Ascending aorta (tissue), 2 donors: ENCODE data around the gene ARMC5. TPM values are rescaled to one million over a fixed set of nuclear protein-coding genes. Genes with fewer than 3 reads are reported as not detected.
"Not testable (repeated sequence)": the region's sequence is repeated elsewhere in the genome, so short reads cannot be mapped to it uniquely, and the experiment has no call there.

Source experiments
- DNase-seq, 2 donors: peaks; one replicate each; pipeline ENCODE4 v3.0.0-alpha.2; 2019; ENCODE audit warnings: low spot score in 2 of 2
- H3K27ac ChIP-seq, 2 donors: fragments of 200-600 bp; sonication (generic); one replicate each; pipeline ENCODE4 v1.5.1; 2016 to 2017; ENCODE audit warnings: mild to moderate bottlenecking in 1 of 2
- H3K27me3 ChIP-seq: fragments of 200-600 bp; sonication (generic); one replicate; pipeline ENCODE4 v1.5.1; 2017
- H3K36me3 ChIP-seq, 2 donors: fragments of 200-600 bp; sonication (generic); one replicate each; pipeline ENCODE4 v1.5.1; 2016
- H3K4me1 ChIP-seq, 2 donors: fragments of 200-600 bp; sonication (generic); one replicate each; pipeline ENCODE4 v1.5.1; 2016 to 2017; ENCODE audit warnings: mild to moderate bottlenecking in 1 of 2
- H3K4me3 ChIP-seq, 2 donors: fragments of 200-600 bp; sonication (generic); one replicate each; pipeline ENCODE4 v1.5.1; 2016 to 2017; ENCODE audit warnings: mild to moderate bottlenecking in 1 of 2
- H3K9me3 ChIP-seq, 2 donors: fragments of 200-600 bp; sonication (generic); one replicate each; pipeline ENCODE4 v1.5.1; 2016
- intact Hi-C: fragments of 100-400 bp; cut with DNase I; formaldehyde crosslinking; loops from one replicate; pipeline ENCODE4 v1.15.1; 2023
- total RNA-seq: library from RNA; depleted of rRNA; stranded (reverse); fragments of >200 nt; gene quantifications from one replicate; pipeline ENCODE4 v1.1.0, GENCODE V29; 2016
- TF ChIP-seq, protein P1 (sequence below), 3 experiments: fragments of 200-600 bp in 2 of 3; fragments of 450-650 bp in 1 of 3; sonication (generic) in 2 of 3; IDR thresholded peaks; one replicate each; pipeline ENCODE4 v1.5.1; 2016 to 2019; ENCODE audit warnings: antibody characterized with exemption in 3 of 3, mild to moderate bottlenecking in 1 of 3, moderate library complexity in 1 of 3

The ARMC5 gene
- total RNA-seq, 1 donor from 2014 or later: 10.0 TPM

GRCh38 chr16:31477220-31478216, 18.2 kb downstream of the ARMC5 start:
- TF ChIP-seq, protein P1, sequence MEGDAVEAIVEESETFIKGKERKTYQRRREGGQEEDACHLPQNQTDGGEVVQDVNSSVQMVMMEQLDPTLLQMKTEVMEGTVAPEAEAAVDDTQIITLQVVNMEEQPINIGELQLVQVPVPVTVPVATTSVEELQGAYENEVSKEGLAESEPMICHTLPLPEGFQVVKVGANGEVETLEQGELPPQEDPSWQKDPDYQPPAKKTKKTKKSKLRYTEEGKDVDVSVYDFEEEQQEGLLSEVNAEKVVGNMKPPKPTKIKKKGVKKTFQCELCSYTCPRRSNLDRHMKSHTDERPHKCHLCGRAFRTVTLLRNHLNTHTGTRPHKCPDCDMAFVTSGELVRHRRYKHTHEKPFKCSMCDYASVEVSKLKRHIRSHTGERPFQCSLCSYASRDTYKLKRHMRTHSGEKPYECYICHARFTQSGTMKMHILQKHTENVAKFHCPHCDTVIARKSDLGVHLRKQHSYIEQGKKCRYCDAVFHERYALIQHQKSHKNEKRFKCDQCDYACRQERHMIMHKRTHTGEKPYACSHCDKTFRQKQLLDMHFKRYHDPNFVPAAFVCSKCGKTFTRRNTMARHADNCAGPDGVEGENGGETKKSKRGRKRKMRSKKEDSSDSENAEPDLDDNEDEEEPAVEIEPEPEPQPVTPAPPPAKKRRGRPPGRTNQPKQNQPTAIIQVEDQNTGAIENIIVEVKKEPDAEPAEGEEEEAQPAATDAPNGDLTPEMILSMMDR (IDR thresholded peaks at IDR 0.05): no peak
- Histone ChIP-seq H3K4me3 (peak overlapping the region; percentile 24 to 41), H3K27ac (no peak overlapping the region), H3K4me1 (peaks cover 0 to 11% of the 10 kb centered on the region in 2 donors), H3K9me3 (no peaks in the 10 kb centered on the region), H3K36me3 (peaks cover 49 to 60% of the 10 kb centered on the region in 2 donors), H3K27me3 (no peaks in the 10 kb centered on the region)
- intact Hi-C loops: loop anchor here (10.0 kb wide), 1 partner anchor 237 kb away; a partner anchor contains a TSS
- no peak for DNase-seq

DNA sequence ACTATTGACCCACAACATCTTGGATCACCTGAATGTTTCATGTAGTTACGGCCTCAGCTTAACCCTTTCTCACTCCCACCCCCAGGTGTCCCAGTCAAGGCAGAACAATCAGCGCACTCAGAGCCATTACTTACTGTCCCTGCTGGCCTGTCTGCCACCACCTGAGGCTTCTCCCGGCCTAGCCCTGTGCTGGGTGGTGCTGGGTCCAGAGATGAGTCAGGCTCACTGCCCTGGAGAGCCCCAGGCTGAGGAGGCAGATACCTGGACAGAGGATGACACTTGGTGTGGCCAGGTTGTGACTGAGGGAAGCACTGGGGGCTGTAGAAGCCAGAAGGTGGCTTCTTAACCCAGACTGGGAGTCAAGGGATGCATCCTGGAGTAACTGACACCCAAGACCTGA, 19.7 kb downstream of the ARMC5 start:
- no peak overlapping the region for H3K27ac ChIP-seq
- peaks cover 40 to 50% of the 10 kb centered on the region in 2 donors for H3K36me3 ChIP-seq
- intact Hi-C loops: loop anchor here (10.0 kb wide), 1 partner anchor 236 kb away; a partner anchor contains a TSS
- no peaks in the 10 kb centered on the region for H3K27me3 ChIP-seq
- TF ChIP-seq, protein P1 (IDR thresholded peaks at IDR 0.05): no peak
- no peaks in the 10 kb centered on the region for H3K9me3 ChIP-seq
- no peak for DNase-seq
- H3K4me3 ChIP-seq: no peak overlapping the region
- H3K4me1 ChIP-seq: no peaks in the 10 kb centered on the region

- no peaks in the 10 kb centered on the region for H3K27me3 ChIP-seq
- TF ChIP-seq, protein P1 (IDR thresholded peaks at IDR 0.05): no peak
- no peak overlapping the region for H3K27ac ChIP-seq
- peaks cover 32 to 42% of the 10 kb centered on the region in 2 donors for H3K36me3 ChIP-seq
- no peaks in the 10 kb centered on the region for H3K9me3 ChIP-seq
- DNase-seq: no peak
- H3K4me1 ChIP-seq: no peaks in the 10 kb centered on the region
- H3K4me3 ChIP-seq: no peak overlapping the region
- intact Hi-C loops: loop anchor here (10.0 kb wide), 1 partner anchor 235 kb away; a partner anchor contains a TSS
Observed at GRCh38 chr16:31479751-31480150, 20.4 kb downstream of the ARMC5 start.

- no peaks in the 10 kb centered on the region for H3K27me3 ChIP-seq
- no peak overlapping the region for H3K4me3 ChIP-seq
- no peak for DNase-seq
- TF ChIP-seq, protein P1 (IDR thresholded peaks at IDR 0.05): no peak
- H3K9me3 ChIP-seq: no peaks in the 10 kb centered on the region
- H3K27ac ChIP-seq: no peak overlapping the region
- intact Hi-C loops: no loop called here
- H3K4me1 ChIP-seq: no peaks in the 10 kb centered on the region
- H3K36me3 ChIP-seq: peaks cover 19 to 29% of the 10 kb centered on the region in 2 donors
Observed at GRCh38 chr16:31480851-31481536, 21.7 kb downstream of the ARMC5 start.

DNA sequence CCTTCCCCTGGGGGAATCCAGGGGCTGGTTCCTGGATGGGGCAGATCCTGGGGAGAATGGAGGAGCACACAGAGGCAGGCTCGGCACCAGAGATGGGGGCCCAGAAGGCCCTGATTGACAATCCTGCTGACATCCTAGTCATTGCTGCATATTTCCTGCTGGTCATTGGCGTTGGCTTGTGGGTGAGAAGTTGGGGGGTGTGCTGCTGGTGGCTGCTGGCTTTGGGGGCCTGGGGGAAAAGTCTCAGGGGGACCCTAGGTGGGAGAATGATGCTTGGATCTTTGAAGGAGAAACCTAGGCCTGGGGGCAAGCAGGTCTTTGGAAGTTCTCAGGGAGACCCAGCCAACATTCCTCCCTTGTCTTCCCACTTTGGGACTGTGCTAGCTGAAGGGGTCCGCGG, 23.8 kb downstream of the ARMC5 start, which contains the start of gene SLC5A2:
Gene SLC5A2, plus strand, starts transcription at position 43 of the 400 bp plus-strand sequence. Its CDS starts 14 bp downstream, at position 57.
- TF ChIP-seq, protein P1 (IDR thresholded peaks at IDR 0.05): no peak
- Histone ChIP-seq H3K4me3 (no peak within 1 kb of the TSS), H3K27ac (no peak within 1 kb of the TSS), H3K9me3 (no peaks in the 10 kb centered on the region), H3K27me3 (no peaks in the 10 kb centered on the region), H3K4me1 (peaks cover 2 to 9% of the 10 kb centered on the region in 2 donors), H3K36me3 (peaks cover 0 to 8% of the 10 kb centered on the region in 2 donors)
- intact Hi-C loops: no loop called here
- no peak for DNase-seq

DNA sequence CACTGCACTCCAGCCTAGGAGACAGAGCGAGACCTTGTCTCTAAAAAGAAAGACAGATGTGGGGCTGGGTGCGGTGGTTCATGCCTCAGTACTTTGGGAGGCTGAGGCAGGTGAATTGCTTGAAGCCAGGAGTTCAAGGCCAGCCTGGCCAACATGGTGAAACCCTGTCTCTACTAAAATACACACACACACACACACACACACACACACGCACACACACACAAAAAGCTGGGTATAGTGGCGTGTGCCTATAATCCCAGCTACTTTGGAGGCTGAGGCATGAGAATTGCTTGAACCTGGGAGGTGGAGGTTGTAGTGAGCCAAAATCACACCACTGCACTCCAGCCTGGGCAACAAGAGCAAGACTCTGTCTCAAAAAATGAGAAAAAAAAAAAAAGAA, 24.7 kb downstream of the ARMC5 start:
- DNase-seq, H3K9me3 ChIP-seq, H3K27me3 ChIP-seq, H3K36me3 ChIP-seq, intact Hi-C loops, H3K4me3 ChIP-seq, H3K27ac ChIP-seq: not testable (repeated sequence)
- peaks cover 10 to 15% of the 10 kb centered on the region in 2 donors for H3K4me1 ChIP-seq
